ENCODE data around the gene SLC39A11. TPM values are rescaled to one million over a fixed set of nuclear protein-coding genes. Genes with fewer than 3 reads are reported as not detected.
"Not testable (repeated sequence)": the region's sequence is repeated elsewhere in the genome, so short reads cannot be mapped to it uniquely, and the experiment has no call there.

Gene SLC39A11
- total RNA-seq, 2 experiments from 2014 or later = 25.6 to 51.5 TPM

DNA sequence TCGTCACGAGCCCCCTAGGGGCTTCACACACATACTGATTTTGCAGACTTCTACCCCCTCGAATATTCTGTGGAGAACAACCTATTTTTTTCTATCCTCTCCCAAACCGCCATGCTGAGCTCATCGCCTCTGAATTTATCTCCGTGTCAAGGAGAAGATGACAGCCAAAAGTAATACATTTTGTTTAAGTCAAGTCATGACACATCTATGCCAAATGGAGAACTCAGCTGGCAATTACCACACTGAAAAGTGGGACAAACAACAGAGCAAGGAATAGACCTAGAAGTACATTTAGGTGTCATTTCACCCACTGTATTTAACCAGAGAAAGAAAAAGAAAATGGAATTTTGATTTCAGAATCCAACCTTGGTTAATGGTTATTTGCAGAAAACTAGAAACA lies 260.2 kb downstream of the SLC39A11 start:
- Histone ChIP-seq H3K9me2 (ENCODE audit: insufficient read depth, low read length) (no peaks in the 10 kb centered on the region), H3K79me2 (ENCODE audit: insufficient read depth, low read depth, low read length) (no peaks in the 10 kb centered on the region), H3K4me3 (ENCODE audit: low read depth, low read length, poor library complexity, severe bottlenecking) (no peak overlapping the region), H3K36me3 (ENCODE audit: insufficient read depth, low read length) (no peaks in the 10 kb centered on the region), H3K4me2 (ENCODE audit: low read length) (no peak overlapping the region), H4K20me1 (ENCODE audit: insufficient read depth, low read length) (no peaks in the 10 kb centered on the region), H3K4me1 (ENCODE audit: insufficient read depth, low read length, poor library complexity, severe bottlenecking) (peaks cover 4% of the 10 kb centered on the region), H3K27ac (ENCODE audit: low read depth, low read length, poor library complexity, severe bottlenecking) (no peak overlapping the region), H3K9me3 (ENCODE audit: low read length) (no peaks in the 10 kb centered on the region; the same call in 1 of the 2 replicates), H2AFZ (ENCODE audit: low read length) (no peak overlapping the region)
- BruUV-seq (replicated peaks) = no TSS peak
- ChIA-PET CTCF (ENCODE audit: unreplicated experiment) (no interaction called here), POLR2A (no interaction called here)
- no peak for TF ChIP-seq EZH2phosphoT487 (IDR thresholded peaks at IDR 0.05; ENCODE audit: borderline replicate concordance, low read depth, low read length)
- TF ChIP-seq, protein P1, sequence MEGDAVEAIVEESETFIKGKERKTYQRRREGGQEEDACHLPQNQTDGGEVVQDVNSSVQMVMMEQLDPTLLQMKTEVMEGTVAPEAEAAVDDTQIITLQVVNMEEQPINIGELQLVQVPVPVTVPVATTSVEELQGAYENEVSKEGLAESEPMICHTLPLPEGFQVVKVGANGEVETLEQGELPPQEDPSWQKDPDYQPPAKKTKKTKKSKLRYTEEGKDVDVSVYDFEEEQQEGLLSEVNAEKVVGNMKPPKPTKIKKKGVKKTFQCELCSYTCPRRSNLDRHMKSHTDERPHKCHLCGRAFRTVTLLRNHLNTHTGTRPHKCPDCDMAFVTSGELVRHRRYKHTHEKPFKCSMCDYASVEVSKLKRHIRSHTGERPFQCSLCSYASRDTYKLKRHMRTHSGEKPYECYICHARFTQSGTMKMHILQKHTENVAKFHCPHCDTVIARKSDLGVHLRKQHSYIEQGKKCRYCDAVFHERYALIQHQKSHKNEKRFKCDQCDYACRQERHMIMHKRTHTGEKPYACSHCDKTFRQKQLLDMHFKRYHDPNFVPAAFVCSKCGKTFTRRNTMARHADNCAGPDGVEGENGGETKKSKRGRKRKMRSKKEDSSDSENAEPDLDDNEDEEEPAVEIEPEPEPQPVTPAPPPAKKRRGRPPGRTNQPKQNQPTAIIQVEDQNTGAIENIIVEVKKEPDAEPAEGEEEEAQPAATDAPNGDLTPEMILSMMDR (conservative IDR thresholded peaks at IDR 0.05; ENCODE audit: low read length) = no peak
- DNase-seq (ENCODE audit: low spot score) = no peak
- intact Hi-C loops (cut with micrococcal nuclease; ENCODE audit: unreplicated experiment) = no loop called here

DNA sequence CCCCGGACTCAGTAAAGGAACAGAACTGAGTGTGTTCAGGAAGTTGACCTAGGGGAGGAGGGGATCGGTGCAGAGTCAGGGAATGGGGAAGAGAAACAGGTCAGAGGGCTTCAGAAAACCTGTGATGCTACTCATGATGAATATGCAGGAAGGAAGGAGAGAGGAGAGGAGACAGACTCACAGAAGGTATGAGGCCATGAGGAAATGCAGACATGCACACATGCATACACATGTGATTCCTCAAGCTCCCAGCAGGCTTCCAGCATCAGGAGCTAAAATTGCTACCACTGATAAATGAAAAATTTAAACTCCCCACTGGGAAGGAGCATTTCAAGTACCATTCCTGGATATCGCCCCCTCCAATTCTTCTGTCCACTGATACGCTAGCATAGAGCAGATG lies 262.6 kb downstream of the SLC39A11 start:
- BruUV-seq (replicated peaks) = no TSS peak
- CTCF ChIA-PET (ENCODE audit: unreplicated experiment) = interaction anchor here (0.5 kb wide), 1 partner anchor 577 kb away, joined by 4 read pairs; no protein-coding TSS in a partner anchor

DNA sequence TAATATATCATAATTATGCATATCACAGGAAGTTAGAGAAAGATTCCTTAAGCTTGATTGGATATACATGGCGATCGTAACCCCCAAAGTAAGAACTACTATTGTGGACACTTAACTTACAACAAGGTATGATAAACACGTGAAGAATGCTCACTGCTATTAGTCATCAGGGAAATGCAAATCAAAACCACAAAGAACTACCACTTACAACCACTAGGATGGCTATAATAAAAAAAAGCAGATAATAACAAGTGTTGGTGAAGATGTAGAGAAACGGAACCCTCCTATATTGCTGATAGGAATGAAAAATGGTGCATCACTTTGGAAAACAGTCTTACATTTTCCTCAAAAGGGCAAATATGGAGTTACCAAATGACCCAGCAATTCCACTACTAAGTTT lies 265.9 kb downstream of the SLC39A11 start:
- H3K4me3 ChIP-seq (ENCODE audit: low read depth, low read length, poor library complexity, severe bottlenecking) = no peak overlapping the region
- no peaks in the 10 kb centered on the region for H4K20me1 ChIP-seq (ENCODE audit: insufficient read depth, low read length)
- peaks cover 5% of the 10 kb centered on the region; the same call in 1 of the 2 replicates for H3K36me3 ChIP-seq (ENCODE audit: insufficient read depth, low read length)
- H3K9me3 ChIP-seq (ENCODE audit: low read length) = peaks cover 20% of the 10 kb centered on the region
- no peaks in the 10 kb centered on the region for H3K9me2 ChIP-seq (ENCODE audit: insufficient read depth, low read length)
- no peak for TF ChIP-seq EZH2phosphoT487 (IDR thresholded peaks at IDR 0.05; ENCODE audit: borderline replicate concordance, low read depth, low read length)
- TF ChIP-seq, protein P1 (conservative IDR thresholded peaks at IDR 0.05; ENCODE audit: low read length) = no peak
- ChIA-PET POLR2A (no interaction called here), CTCF (ENCODE audit: unreplicated experiment) (no interaction called here)
- no peak overlapping the region for H3K27ac ChIP-seq (ENCODE audit: low read depth, low read length, poor library complexity, severe bottlenecking)
- peaks cover 4% of the 10 kb centered on the region for H3K4me1 ChIP-seq (ENCODE audit: insufficient read depth, low read length, poor library complexity, severe bottlenecking)
- no peak for DNase-seq (ENCODE audit: low spot score)
- BruUV-seq (replicated peaks) = no TSS peak
- no peak overlapping the region for H2AFZ ChIP-seq (ENCODE audit: low read length)
- no peak overlapping the region for H3K4me2 ChIP-seq (ENCODE audit: low read length)
- H3K79me2 ChIP-seq (ENCODE audit: insufficient read depth, low read depth, low read length) = no peaks in the 10 kb centered on the region
- intact Hi-C loops (cut with micrococcal nuclease; ENCODE audit: unreplicated experiment) = loop anchor here (1.0 kb wide), 1 partner anchor 8 kb away; no protein-coding TSS in a partner anchor

More for the DNA sequence above, 262.6 kb downstream of the SLC39A11 start:
- Histone ChIP-seq H3K9me2 (ENCODE audit: insufficient read depth, low read length) (no peaks in the 10 kb centered on the region), H4K20me1 (ENCODE audit: insufficient read depth, low read length) (no peaks in the 10 kb centered on the region), H3K4me1 (ENCODE audit: insufficient read depth, low read length, poor library complexity, severe bottlenecking) (peaks cover 4% of the 10 kb centered on the region), H3K27ac (ENCODE audit: low read depth, low read length, poor library complexity, severe bottlenecking) (no peak overlapping the region), H3K79me2 (ENCODE audit: insufficient read depth, low read depth, low read length) (no peaks in the 10 kb centered on the region), H3K4me2 (ENCODE audit: low read length) (no peak overlapping the region), H3K9me3 (ENCODE audit: low read length) (peaks cover 20% of the 10 kb centered on the region), H3K4me3 (ENCODE audit: low read depth, low read length, poor library complexity, severe bottlenecking) (no peak overlapping the region), H3K36me3 (ENCODE audit: insufficient read depth, low read length) (peaks cover 5% of the 10 kb centered on the region; the same call in 1 of the 2 replicates), H2AFZ (ENCODE audit: low read length) (no peak overlapping the region)
- no peak for DNase-seq (ENCODE audit: low spot score)
- POLR2A ChIA-PET = interaction anchor here (0.6 kb wide), 1 partner anchor 394 kb away, joined by 4 read pairs; no protein-coding TSS in a partner anchor
- TF ChIP-seq, protein P1 (conservative IDR thresholded peaks at IDR 0.05; ENCODE audit: low read length) = no peak
- TF ChIP-seq EZH2phosphoT487 (IDR thresholded peaks at IDR 0.05; ENCODE audit: borderline replicate concordance, low read depth, low read length) = no peak
- intact Hi-C loops (cut with micrococcal nuclease; ENCODE audit: unreplicated experiment) = no loop called here

DNA sequence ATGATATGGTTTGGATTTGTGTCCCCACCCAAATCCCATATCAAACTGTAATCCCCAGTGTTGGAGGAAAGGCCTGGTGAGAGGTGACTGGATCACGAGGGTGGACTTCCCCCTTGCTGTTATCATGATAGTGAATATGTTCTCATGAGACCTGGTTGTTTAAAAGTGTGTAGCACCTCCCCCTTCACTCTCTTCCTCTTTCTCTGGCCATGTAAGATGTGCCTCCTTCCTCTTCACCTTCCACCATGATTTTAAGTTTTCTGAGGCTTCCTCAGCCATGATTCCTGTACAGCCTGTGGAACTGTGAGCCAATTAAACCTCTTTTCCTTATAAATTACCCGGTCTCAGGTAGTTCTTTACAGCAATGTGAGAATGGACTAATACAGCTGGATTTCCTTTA lies 266.4 kb downstream of the SLC39A11 start:
- H2AFZ ChIP-seq (ENCODE audit: low read length); CTCF ChIA-PET (ENCODE audit: unreplicated experiment); H4K20me1 ChIP-seq (ENCODE audit: insufficient read depth, low read length); H3K4me3 ChIP-seq (ENCODE audit: low read depth, low read length, poor library complexity, severe bottlenecking); H3K4me2 ChIP-seq (ENCODE audit: low read length); DNase-seq (ENCODE audit: low spot score); H3K9me2 ChIP-seq (ENCODE audit: insufficient read depth, low read length); POLR2A ChIA-PET; H3K36me3 ChIP-seq (ENCODE audit: insufficient read depth, low read length); H3K4me1 ChIP-seq (ENCODE audit: insufficient read depth, low read length, poor library complexity, severe bottlenecking); H3K79me2 ChIP-seq (ENCODE audit: insufficient read depth, low read depth, low read length); H3K27ac ChIP-seq (ENCODE audit: low read depth, low read length, poor library complexity, severe bottlenecking): not testable (repeated sequence)
- peaks cover 20% of the 10 kb centered on the region for H3K9me3 ChIP-seq (ENCODE audit: low read length)
- BruUV-seq (replicated peaks) = TSS peak; percentile 24
- intact Hi-C loops (cut with micrococcal nuclease; ENCODE audit: unreplicated experiment) = loop anchor here (1.0 kb wide), 1 partner anchor 8 kb away; no protein-coding TSS in a partner anchor

All from OCI-LY7 (cell line).